ENCODE results near the gene EBF3.

EBF3 gene

GRCh38 chr10:129861776-129862531 is 102.1 kb downstream of the EBF3 start:
- Mint-ChIP-seq H3K4me1 (no peaks in the 10 kb centered on the region), H3K27ac (no peak overlapping the region), H3K9me3 (no peaks in the 10 kb centered on the region), H3K36me3 (ENCODE audit: low read depth) (peaks cover 27% of the 10 kb centered on the region), H3K27me3 (ENCODE audit: low read depth) (peaks cover 5% of the 10 kb centered on the region), H3K4me3 (no peak overlapping the region)
- no peak for TF ChIP-seq CTCF (IDR thresholded peaks at IDR 0.05; ENCODE audit: unreplicated experiment in 3 of 3)

GRCh38 chr10:129860396-129860795 is 103.7 kb downstream of the EBF3 start:
- H3K4me3 Mint-ChIP-seq: no peak overlapping the region
- TF ChIP-seq CTCF (IDR thresholded peaks at IDR 0.05; ENCODE audit: unreplicated experiment in 3 of 3): no peak
- peaks cover 36% of the 10 kb centered on the region for H3K36me3 Mint-ChIP-seq (ENCODE audit: low read depth)
- H3K9me3 Mint-ChIP-seq: no peaks in the 10 kb centered on the region
- H3K27me3 Mint-ChIP-seq (ENCODE audit: low read depth): peaks cover 9% of the 10 kb centered on the region
- H3K27ac Mint-ChIP-seq: no peak overlapping the region
- H3K4me1 Mint-ChIP-seq: no peaks in the 10 kb centered on the region

GRCh38 chr10:129859536-129859935 is 104.5 kb downstream of the EBF3 start:
- H3K9me3 Mint-ChIP-seq: no peaks in the 10 kb centered on the region
- TF ChIP-seq CTCF (IDR thresholded peaks at IDR 0.05; ENCODE audit: unreplicated experiment in 3 of 3): no peak
- H3K4me1 Mint-ChIP-seq: no peaks in the 10 kb centered on the region
- peaks cover 38% of the 10 kb centered on the region for H3K36me3 Mint-ChIP-seq (ENCODE audit: low read depth)
- H3K4me3 Mint-ChIP-seq: no peak overlapping the region
- no peak overlapping the region for H3K27ac Mint-ChIP-seq
- H3K27me3 Mint-ChIP-seq (ENCODE audit: low read depth): peaks cover 11% of the 10 kb centered on the region

- no peak overlapping the region for H3K27ac Mint-ChIP-seq
- peaks cover 38% of the 10 kb centered on the region for H3K36me3 Mint-ChIP-seq (ENCODE audit: low read depth)
- H3K4me3 Mint-ChIP-seq: no peak overlapping the region
- H3K9me3 Mint-ChIP-seq: no peaks in the 10 kb centered on the region
- peaks cover 15% of the 10 kb centered on the region for H3K4me1 Mint-ChIP-seq
- TF ChIP-seq CTCF (IDR thresholded peaks at IDR 0.05; ENCODE audit: unreplicated experiment in 3 of 3): no peak
- peaks cover 11% of the 10 kb centered on the region for H3K27me3 Mint-ChIP-seq (ENCODE audit: low read depth)
Measured at GRCh38 chr10:129857242-129857960, 106.7 kb downstream of the EBF3 start.

- peaks cover 30% of the 10 kb centered on the region for H3K36me3 Mint-ChIP-seq (ENCODE audit: low read depth)
- peaks cover 24% of the 10 kb centered on the region for H3K4me1 Mint-ChIP-seq
- TF ChIP-seq CTCF (IDR thresholded peaks at IDR 0.05; ENCODE audit: unreplicated experiment in 3 of 3): no peak
- no peak overlapping the region for H3K27ac Mint-ChIP-seq
- no peak overlapping the region for H3K4me3 Mint-ChIP-seq
- no peaks in the 10 kb centered on the region for H3K9me3 Mint-ChIP-seq
- H3K27me3 Mint-ChIP-seq (ENCODE audit: low read depth): peaks cover 6% of the 10 kb centered on the region
Measured at GRCh38 chr10:129855836-129856563, 108.1 kb downstream of the EBF3 start.

Data from nephron (organoid).